Activated CD4-positive, alpha-beta T cell treated with anti-CD3 and anti-CD28 coated beads, Interleukin-2, Interleukin-6, amounts not matched to agents 100 ng/mL and 50 ng/mL, durations not matched to agents 16 hours and 8 hours (primary cell): ENCODE data around the gene NME7.
A peak's percentile ranks its signal among the peaks of the same experiment; 100 is the strongest.

Experiments used
- DNase-seq: peaks from one replicate; pipeline ENCODE4 v3.0.0-alpha.2; 2020

The NME7 gene

GRCh38 chr1:169103480-169103893, 264.1 kb downstream of the NME7 start:
- no peak for DNase-seq

GRCh38 chr1:169103002-169103401, 264.6 kb downstream of the NME7 start:
- no peak for DNase-seq

GRCh38 chr1:169102567-169102966, 265.0 kb downstream of the NME7 start:
- no peak for DNase-seq

- no peak for DNase-seq
Observed at GRCh38 chr1:169100651-169101088, 266.9 kb downstream of the NME7 start.

- DNase-seq = no peak
Observed at GRCh38 chr1:169100208-169100607, 267.4 kb downstream of the NME7 start.

GRCh38 chr1:169099561-169099960, 268.0 kb downstream of the NME7 start:
- no peak for DNase-seq

- no peak for DNase-seq
Observed at GRCh38 chr1:169098380-169098779, 269.2 kb downstream of the NME7 start.

GRCh38 chr1:169094897-169095569, 272.6 kb downstream of the NME7 start:
- no peak for DNase-seq

GRCh38 chr1:169092399-169092798, 275.2 kb downstream of the NME7 start:
- no peak for DNase-seq

GRCh38 chr1:169091480-169091941, 276.1 kb downstream of the NME7 start:
- no peak for DNase-seq

- no peak for DNase-seq
Observed at GRCh38 chr1:169090900-169091311, 276.7 kb downstream of the NME7 start.

GRCh38 chr1:169090308-169090899, 277.2 kb downstream of the NME7 start:
- DNase-seq = peak; percentile 6

- no peak for DNase-seq
Observed at GRCh38 chr1:169089776-169090175, 277.8 kb downstream of the NME7 start.

- DNase-seq = no peak
Observed at GRCh38 chr1:169087876-169088275, 279.7 kb downstream of the NME7 start.

- DNase-seq = no peak
Observed at GRCh38 chr1:169086603-169087455, 280.8 kb downstream of the NME7 start.

- no peak for DNase-seq
Observed at GRCh38 chr1:169085911-169086310, 281.7 kb downstream of the NME7 start.
